ENCODE measurements around the gene RIN1. TPM values are rescaled to one million over a fixed set of nuclear protein-coding genes. Genes with fewer than 3 reads are reported as not detected.
A peak's percentile ranks its signal among the peaks of the same experiment; 100 is the strongest.

RIN1 gene
- total and polyA plus RNA-seq, 9 of the 15 experiments (the other 6 are each of a cell fraction or from before 2014, with no cell fraction given): 0.01 to 1.2 (median 0.45) TPM; not detected in 1

DNA sequence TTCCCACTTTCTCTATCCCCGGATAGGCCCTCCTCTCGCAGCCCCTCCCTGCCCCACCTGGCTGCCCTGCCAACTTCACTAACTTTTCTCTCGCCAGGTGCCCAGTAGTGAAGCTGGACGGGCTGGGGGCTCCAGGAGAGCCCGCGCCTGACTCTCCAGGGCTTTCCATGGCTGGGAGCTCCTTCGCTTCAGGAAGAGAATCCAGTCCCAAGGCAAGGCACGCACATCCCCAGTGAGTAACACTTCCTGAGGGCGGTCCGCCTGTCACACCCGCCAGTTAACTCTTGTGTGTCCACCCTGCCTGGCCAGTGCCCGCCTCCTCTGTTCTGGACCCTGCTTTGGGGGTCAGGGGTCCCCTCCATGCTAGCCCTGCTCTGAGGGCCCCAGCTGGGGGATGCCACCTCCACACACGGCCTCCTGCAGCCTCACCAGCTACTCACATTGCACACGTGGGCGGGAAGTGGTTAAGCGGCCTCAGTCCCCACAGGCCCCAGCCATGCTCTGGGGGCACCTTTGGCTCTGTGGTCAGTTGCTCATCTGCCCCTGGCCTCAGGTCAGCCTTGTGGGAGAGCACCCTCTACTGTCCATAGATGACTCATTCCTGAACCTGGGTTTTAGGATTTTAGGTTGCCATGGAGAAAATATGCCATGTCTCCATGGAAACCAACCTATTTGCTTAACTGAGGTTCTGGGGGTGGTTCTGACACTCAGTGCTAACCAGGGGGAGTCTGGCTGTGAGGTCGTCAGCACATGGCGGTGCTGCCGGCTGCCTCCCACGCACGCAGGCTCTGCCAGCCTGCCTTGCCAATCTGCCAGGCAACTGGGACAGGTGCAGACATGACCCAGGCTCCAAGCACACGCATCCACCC lies at the start of gene RIN1 (continued):
- TF ChIP-seq, protein P1, sequence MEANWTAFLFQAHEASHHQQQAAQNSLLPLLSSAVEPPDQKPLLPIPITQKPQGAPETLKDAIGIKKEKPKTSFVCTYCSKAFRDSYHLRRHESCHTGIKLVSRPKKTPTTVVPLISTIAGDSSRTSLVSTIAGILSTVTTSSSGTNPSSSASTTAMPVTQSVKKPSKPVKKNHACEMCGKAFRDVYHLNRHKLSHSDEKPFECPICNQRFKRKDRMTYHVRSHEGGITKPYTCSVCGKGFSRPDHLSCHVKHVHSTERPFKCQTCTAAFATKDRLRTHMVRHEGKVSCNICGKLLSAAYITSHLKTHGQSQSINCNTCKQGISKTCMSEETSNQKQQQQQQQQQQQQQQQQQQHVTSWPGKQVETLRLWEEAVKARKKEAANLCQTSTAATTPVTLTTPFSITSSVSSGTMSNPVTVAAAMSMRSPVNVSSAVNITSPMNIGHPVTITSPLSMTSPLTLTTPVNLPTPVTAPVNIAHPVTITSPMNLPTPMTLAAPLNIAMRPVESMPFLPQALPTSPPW (CRISPR knock-in tag; IDR thresholded peaks at IDR 0.05): peak; percentile 60
- TF ChIP-seq KLF6 (CRISPR knock-in tag; IDR thresholded peaks at IDR 0.05; ENCODE audit: borderline replicate concordance) (no peak), SLC30A9 (CRISPR knock-in tag; IDR thresholded peaks at IDR 0.05) (no peak), ATF4 (CRISPR knock-in tag; IDR thresholded peaks at IDR 0.05) (no peak), MCM3 (IDR thresholded peaks at IDR 0.05) (no peak), PTBP1 (IDR thresholded peaks at IDR 0.05; ENCODE audit: low read depth, low read length) (no peak), SIN3A (IDR thresholded peaks at IDR 0.05; ENCODE audit: borderline replicate concordance in 2 of 2, control insufficient read depth in 1 of 2, low read depth in 2 of 2, low read length in 2 of 2) (peak in 1 of 2 experiments; percentile 59; a peak in 1 of 4 replicates), FIP1L1 (IDR thresholded peaks at IDR 0.05; ENCODE audit: low read depth, low read length, poor library complexity, severe bottlenecking) (no peak), ZNF717 (CRISPR knock-in tag; IDR thresholded peaks at IDR 0.05) (no peak), NR2C2 (CRISPR knock-in tag; IDR thresholded peaks at IDR 0.05) (no peak; the same call in 1 of the 2 replicates), NR2C2 (tag; IDR thresholded peaks at IDR 0.05) (peak; percentile 31; the same call in 1 of the 2 replicates), E2F5 (CRISPR knock-in tag; IDR thresholded peaks at IDR 0.05) (no peak), ZFP30 (CRISPR knock-in tag; IDR thresholded peaks at IDR 0.05; ENCODE audit: borderline replicate concordance) (no peak), ZFX (CRISPR knock-in tag; IDR thresholded peaks at IDR 0.05) (peak; percentile 59), GTF2B (IDR thresholded peaks at IDR 0.05; ENCODE audit: extremely low read depth, insufficient read length) (no peak), ATF7 (IDR thresholded peaks at IDR 0.05) (peak; percentile 43; the same call in 1 of the 2 replicates), POLR2B (IDR thresholded peaks at IDR 0.05; ENCODE audit: low read depth, partially characterized antibody) (no peak), LCOR (CRISPR knock-in tag; IDR thresholded peaks at IDR 0.05) (peak; percentile 95), ZNF77 (CRISPR knock-in tag; IDR thresholded peaks at IDR 0.05) (no peak), NRF1 (conservative IDR thresholded peaks at IDR 0.05 in 1 of 2, IDR thresholded peaks at IDR 0.05 in 1 of 2) (peak in 1 of 2 experiments; percentile 16; a peak in 1 of 4 replicates), SNIP1 (IDR thresholded peaks at IDR 0.05; ENCODE audit: low read depth) (no peak), EZH2 (IDR thresholded peaks at IDR 0.05; ENCODE audit: borderline replicate concordance, low read depth, low read length) (no peak)
- TF ChIP-seq, protein P2, sequence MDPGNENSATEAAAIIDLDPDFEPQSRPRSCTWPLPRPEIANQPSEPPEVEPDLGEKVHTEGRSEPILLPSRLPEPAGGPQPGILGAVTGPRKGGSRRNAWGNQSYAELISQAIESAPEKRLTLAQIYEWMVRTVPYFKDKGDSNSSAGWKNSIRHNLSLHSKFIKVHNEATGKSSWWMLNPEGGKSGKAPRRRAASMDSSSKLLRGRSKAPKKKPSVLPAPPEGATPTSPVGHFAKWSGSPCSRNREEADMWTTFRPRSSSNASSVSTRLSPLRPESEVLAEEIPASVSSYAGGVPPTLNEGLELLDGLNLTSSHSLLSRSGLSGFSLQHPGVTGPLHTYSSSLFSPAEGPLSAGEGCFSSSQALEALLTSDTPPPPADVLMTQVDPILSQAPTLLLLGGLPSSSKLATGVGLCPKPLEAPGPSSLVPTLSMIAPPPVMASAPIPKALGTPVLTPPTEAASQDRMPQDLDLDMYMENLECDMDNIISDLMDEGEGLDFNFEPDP (CRISPR knock-in tag; IDR thresholded peaks at IDR 0.05): no peak

Measured in K562 (cell line).